ENCODE measurements around the gene HERC6. TPM values are rescaled to one million over a fixed set of nuclear protein-coding genes. Genes with fewer than 3 reads are reported as not detected.
"Not testable (repeated sequence)": the region's sequence is repeated elsewhere in the genome, so short reads cannot be mapped to it uniquely, and the experiment has no call there.

HERC6 gene
- total RNA-seq, 1 experiment from 2014 or later: 7.6 TPM

GRCh38 chr4:88367826-88368225 is 10.8 kb upstream of the HERC6 start:
- H3K36me3 ChIP-seq (ENCODE audit: control insufficient read depth, insufficient read depth, low read length): no peaks in the 10 kb centered on the region
- CTCF ChIA-PET: interaction anchor here (2.2 kb wide), 1 partner anchor 148 kb away, joined by 12 read pairs; no protein-coding TSS in a partner anchor
- H3K36me3 Mint-ChIP-seq (ENCODE audit: insufficient read depth, unreplicated experiment): no peaks in the 10 kb centered on the region

GRCh38 chr4:88369180-88369812 is 9.4 kb upstream of the HERC6 start:
- H3K9me3 ChIP-seq; H3K4me1 Mint-ChIP-seq (ENCODE audit: low read depth, unreplicated experiment); H3K4me3 Mint-ChIP-seq (ENCODE audit: unreplicated experiment); H3K27ac Mint-ChIP-seq (ENCODE audit: unreplicated experiment); POLR2A ChIA-PET; H3K27me3 Mint-ChIP-seq (ENCODE audit: insufficient read depth, unreplicated experiment); H3K36me3 ChIP-seq (ENCODE audit: control insufficient read depth, insufficient read depth, low read length); H3K27me3 ChIP-seq (replicated peaks; ENCODE audit: control insufficient read depth, insufficient read depth, low read length); H3K4me3 ChIP-seq (ENCODE audit: low read depth, low read length); BruUV-seq (replicated peaks); H3K9me3 Mint-ChIP-seq (ENCODE audit: unreplicated experiment); H3K4me1 ChIP-seq; H3K36me3 Mint-ChIP-seq (ENCODE audit: insufficient read depth, unreplicated experiment): not testable (repeated sequence)
- intact Hi-C loops (cut with micrococcal nuclease; ENCODE audit: unreplicated experiment): loop anchor here (1.0 to 2.0 kb wide), 2 partner anchors 88 to 146 kb away; partner anchors contain the start of gene HERC5
- DNase-seq: peak in 1 of 2 experiments; percentile 41
- TF ChIP-seq CTCF (IDR thresholded peaks at IDR 0.05; ENCODE audit: insufficient read depth in 1 of 2, low read depth in 1 of 2, low read length in 1 of 2, severe bottlenecking in 1 of 2, unreplicated experiment in 1 of 2): peak in 1 of 2 experiments; percentile 48
- CTCF ChIA-PET: interaction anchor here (0.6 to 2.2 kb wide), 3 partner anchors 146 to 278 kb away, joined by 4 to 12 read pairs (median 9); no protein-coding TSS in a partner anchor

More at GRCh38 chr4:88367826-88368225, 10.8 kb upstream of the HERC6 start:
- Mint-ChIP-seq H3K9me3 (ENCODE audit: unreplicated experiment) (no peaks in the 10 kb centered on the region), H3K27me3 (ENCODE audit: insufficient read depth, unreplicated experiment) (no peaks in the 10 kb centered on the region), H3K27ac (ENCODE audit: unreplicated experiment) (no peak overlapping the region), H3K4me1 (ENCODE audit: low read depth, unreplicated experiment) (no peaks in the 10 kb centered on the region), H3K4me3 (ENCODE audit: unreplicated experiment) (no peak overlapping the region)
- POLR2A ChIA-PET: no interaction called here
- Histone ChIP-seq H3K9me3 (peaks cover 10% of the 10 kb centered on the region; the same call in 1 of the 2 replicates), H3K4me1 (no peaks in the 10 kb centered on the region), H3K4me3 (ENCODE audit: low read depth, low read length) (no peak overlapping the region), H3K27me3 (replicated peaks; ENCODE audit: control insufficient read depth, insufficient read depth, low read length) (no peaks in the 10 kb centered on the region)
- intact Hi-C loops (cut with micrococcal nuclease; ENCODE audit: unreplicated experiment): loop anchor here (2.0 kb wide), 1 partner anchor 89 kb away; the partner anchor contains the start of gene HERC5
- DNase-seq: no peak
- BruUV-seq (replicated peaks): no TSS peak
- TF ChIP-seq CTCF (IDR thresholded peaks at IDR 0.05; ENCODE audit: insufficient read depth in 1 of 2, low read depth in 1 of 2, low read length in 1 of 2, severe bottlenecking in 1 of 2, unreplicated experiment in 1 of 2): no peak

GRCh38 chr4:88381123-88381522 is 2.5 kb downstream of the HERC6 start:
- Mint-ChIP-seq H3K4me1 (ENCODE audit: low read depth, unreplicated experiment) (no peaks in the 10 kb centered on the region), H3K9me3 (ENCODE audit: unreplicated experiment) (no peaks in the 10 kb centered on the region), H3K36me3 (ENCODE audit: insufficient read depth, unreplicated experiment) (no peaks in the 10 kb centered on the region), H3K4me3 (ENCODE audit: unreplicated experiment) (no peak overlapping the region), H3K27me3 (ENCODE audit: insufficient read depth, unreplicated experiment) (peaks cover 3% of the 10 kb centered on the region), H3K27ac (ENCODE audit: unreplicated experiment) (no peak overlapping the region)
- intact Hi-C loops (cut with micrococcal nuclease; ENCODE audit: unreplicated experiment): no loop called here
- no peaks in the 10 kb centered on the region for H3K36me3 ChIP-seq (ENCODE audit: control insufficient read depth, insufficient read depth, low read length)
- BruUV-seq (replicated peaks): no TSS peak
- POLR2A ChIA-PET: no interaction called here
- no peaks in the 10 kb centered on the region for H3K27me3 ChIP-seq (replicated peaks; ENCODE audit: control insufficient read depth, insufficient read depth, low read length)
- H3K9me3 ChIP-seq: no peaks in the 10 kb centered on the region
- H3K4me1 ChIP-seq: no peaks in the 10 kb centered on the region
- TF ChIP-seq CTCF (IDR thresholded peaks at IDR 0.05; ENCODE audit: insufficient read depth in 1 of 2, low read depth in 1 of 2, low read length in 1 of 2, severe bottlenecking in 1 of 2, unreplicated experiment in 1 of 2): no peak
- CTCF ChIA-PET: no interaction called here
- DNase-seq: no peak
- H3K4me3 ChIP-seq (ENCODE audit: low read depth, low read length): no peak overlapping the region
